T-helper 1 cell treated with Interleukin-12 subunit alpha and Interleukin-12 subunit beta and Interleukin-4 antibody, amounts not matched to agents 30 μg/mL and 1 μg/mL, for 36 hours (primary cell): ENCODE results near the gene KRT38.
"Not testable (repeated sequence)": the region's sequence is repeated elsewhere in the genome, so short reads cannot be mapped to it uniquely, and the experiment has no call there.

Source experiments
- H3K27ac Mint-ChIP-seq: one replicate; pipeline ENCODE4 v1.8.0; 2021; ENCODE audit warnings: mild to moderate bottlenecking, mixed read lengths
- H3K27me3 Mint-ChIP-seq: one replicate; pipeline ENCODE4 v1.8.0; 2021; ENCODE audit warnings: low read depth, mixed read lengths
- H3K36me3 Mint-ChIP-seq: one replicate; pipeline ENCODE4 v1.8.0; 2021; ENCODE audit warnings: low read depth, mixed read lengths
- H3K4me1 Mint-ChIP-seq: one replicate; pipeline ENCODE4 v1.8.0; 2021; ENCODE audit warnings: low read depth, mixed read lengths
- H3K4me3 Mint-ChIP-seq: one replicate; pipeline ENCODE4 v1.8.0; 2021; ENCODE audit warnings: mild to moderate bottlenecking, moderate library complexity, mixed read lengths
- H3K9me3 Mint-ChIP-seq: one replicate; pipeline ENCODE4 v1.8.0; 2021; ENCODE audit warnings: mixed read lengths

The KRT38 gene

GRCh38 chr17:41446806-41447205 is 6.0 kb upstream of the KRT38 start:
- no peaks in the 10 kb centered on the region for H3K9me3 Mint-ChIP-seq
- H3K27me3 Mint-ChIP-seq: peaks cover 13% of the 10 kb centered on the region
- H3K4me3 Mint-ChIP-seq: no peak overlapping the region
- H3K27ac Mint-ChIP-seq: no peak overlapping the region
- H3K4me1 Mint-ChIP-seq: no peaks in the 10 kb centered on the region
- H3K36me3 Mint-ChIP-seq: no peaks in the 10 kb centered on the region

GRCh38 chr17:41444640-41445039 is 3.9 kb upstream of the KRT38 start:
- Mint-ChIP-seq H3K4me3 (no peak overlapping the region), H3K4me1 (no peaks in the 10 kb centered on the region), H3K27me3 (peaks cover 13% of the 10 kb centered on the region), H3K36me3 (no peaks in the 10 kb centered on the region), H3K9me3 (no peaks in the 10 kb centered on the region), H3K27ac (no peak overlapping the region)

DNA sequence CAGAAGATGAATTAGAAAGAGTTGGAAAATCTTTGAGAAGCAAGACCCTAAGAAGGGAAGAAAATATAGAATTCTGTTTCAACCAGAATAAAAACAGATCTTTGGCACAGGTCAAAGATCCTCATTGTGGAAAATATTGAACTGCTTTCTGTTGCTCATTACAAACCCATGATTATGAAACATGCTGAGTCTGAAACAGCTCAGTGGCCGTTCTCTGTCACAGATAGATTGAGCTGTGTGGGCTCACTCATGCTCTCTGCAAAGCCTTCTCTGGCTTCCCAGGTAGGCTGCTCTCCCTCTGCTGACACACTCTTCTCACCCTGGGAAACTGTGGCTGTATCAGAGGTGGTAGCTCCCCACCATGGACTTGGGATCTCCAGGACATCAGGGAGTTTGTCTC is 3.4 kb upstream of the KRT38 start:
- Mint-ChIP-seq H3K27ac (no peak overlapping the region), H3K4me3 (no peak overlapping the region), H3K36me3 (no peaks in the 10 kb centered on the region), H3K27me3 (peaks cover 11% of the 10 kb centered on the region), H3K9me3 (no peaks in the 10 kb centered on the region), H3K4me1 (no peaks in the 10 kb centered on the region)

- Mint-ChIP-seq H3K27me3 (peaks cover 10% of the 10 kb centered on the region), H3K36me3 (no peaks in the 10 kb centered on the region), H3K4me3 (no peak overlapping the region), H3K4me1 (no peaks in the 10 kb centered on the region), H3K9me3 (no peaks in the 10 kb centered on the region), H3K27ac (no peak overlapping the region)
Observed at GRCh38 chr17:41442739-41443138, 2.0 kb upstream of the KRT38 start.

DNA sequence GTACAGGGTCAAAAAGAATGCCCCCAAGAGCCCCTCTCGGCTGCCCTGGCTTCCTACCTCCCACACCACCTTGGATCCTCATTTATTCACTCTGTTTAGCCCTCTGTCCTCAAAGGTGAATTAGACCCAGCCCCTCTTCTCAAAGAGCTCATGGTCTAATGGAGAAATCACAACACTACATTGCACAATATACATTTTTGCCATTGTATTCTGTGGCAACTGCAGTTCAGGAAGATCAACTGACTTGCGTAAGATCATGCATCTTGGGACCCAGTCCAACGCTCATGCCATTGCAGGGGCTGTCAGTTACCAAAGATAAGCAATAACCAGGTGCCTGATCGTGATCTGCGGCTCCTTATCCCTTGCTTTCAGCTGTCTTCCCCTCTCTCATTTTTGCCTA is 1.4 kb downstream of the KRT38 start:
- peaks cover 10% of the 10 kb centered on the region for H3K27me3 Mint-ChIP-seq
- no peaks in the 10 kb centered on the region for H3K4me1 Mint-ChIP-seq
- no peak overlapping the region for H3K4me3 Mint-ChIP-seq
- no peaks in the 10 kb centered on the region for H3K36me3 Mint-ChIP-seq
- no peak overlapping the region for H3K27ac Mint-ChIP-seq
- no peaks in the 10 kb centered on the region for H3K9me3 Mint-ChIP-seq

DNA sequence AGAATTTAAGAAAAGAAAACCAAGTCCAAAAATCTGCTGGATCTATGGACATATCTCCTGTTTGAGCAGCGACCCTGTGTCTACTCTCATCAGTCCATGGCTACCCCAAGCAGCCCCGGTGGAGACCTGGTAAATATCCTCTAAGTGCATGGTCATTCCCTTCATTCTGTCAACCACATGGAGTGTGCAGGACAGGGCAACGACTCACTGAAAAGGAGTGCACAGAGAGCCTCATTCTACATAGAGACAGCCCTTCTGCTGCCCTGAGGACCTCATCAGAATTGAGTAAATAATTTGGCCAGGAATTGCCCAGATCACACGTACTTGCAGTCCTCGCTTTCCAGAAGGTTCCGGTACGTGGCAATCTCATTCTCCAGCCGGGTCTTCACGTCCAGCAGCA is 3.0 kb downstream of the KRT38 start:
- Mint-ChIP-seq H3K36me3 (no peaks in the 10 kb centered on the region), H3K9me3 (no peaks in the 10 kb centered on the region), H3K27me3 (peaks cover 8% of the 10 kb centered on the region), H3K4me3 (no peak overlapping the region), H3K27ac (no peak overlapping the region), H3K4me1 (no peaks in the 10 kb centered on the region)

GRCh38 chr17:41437254-41437653 is 3.5 kb downstream of the KRT38 start:
- no peaks in the 10 kb centered on the region for H3K36me3 Mint-ChIP-seq
- H3K27ac Mint-ChIP-seq: no peak overlapping the region
- no peaks in the 10 kb centered on the region for H3K9me3 Mint-ChIP-seq
- no peaks in the 10 kb centered on the region for H3K4me1 Mint-ChIP-seq
- H3K27me3 Mint-ChIP-seq: peaks cover 8% of the 10 kb centered on the region
- H3K4me3 Mint-ChIP-seq: no peak overlapping the region

DNA sequence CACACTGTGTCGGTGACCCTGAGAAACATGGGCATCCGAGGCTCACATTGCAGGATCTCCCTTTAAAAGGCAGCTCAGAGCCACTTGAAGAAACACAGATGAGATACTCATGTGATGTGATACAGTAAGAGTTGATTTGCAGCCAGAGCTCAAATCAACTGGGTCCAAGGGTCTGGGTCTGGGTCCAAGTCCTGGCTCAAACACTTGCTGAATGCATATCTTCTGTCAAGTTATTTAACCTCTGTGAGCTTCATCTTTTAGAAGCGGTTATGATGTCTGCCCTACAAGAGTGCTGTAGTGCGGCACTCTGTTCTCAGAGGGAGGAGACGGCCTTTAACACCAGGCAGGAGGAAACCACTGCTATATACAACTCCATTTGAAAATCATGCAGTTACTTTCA is 6.4 kb downstream of the KRT38 start:
- Mint-ChIP-seq H3K27me3 (peaks cover 15% of the 10 kb centered on the region), H3K27ac (no peak overlapping the region), H3K4me3 (no peak overlapping the region), H3K4me1 (no peaks in the 10 kb centered on the region), H3K9me3 (no peaks in the 10 kb centered on the region), H3K36me3 (no peaks in the 10 kb centered on the region)

- Mint-ChIP-seq H3K36me3 (no peaks in the 10 kb centered on the region), H3K27ac (no peak overlapping the region), H3K4me1 (no peaks in the 10 kb centered on the region), H3K4me3 (no peak overlapping the region), H3K9me3 (no peaks in the 10 kb centered on the region), H3K27me3 (peaks cover 15% of the 10 kb centered on the region)
Observed at GRCh38 chr17:41434005-41434404, 6.8 kb downstream of the KRT38 start.

GRCh38 chr17:41433586-41433985 is 7.2 kb downstream of the KRT38 start:
- no peak overlapping the region for H3K27ac Mint-ChIP-seq
- H3K9me3 Mint-ChIP-seq: no peaks in the 10 kb centered on the region
- H3K27me3 Mint-ChIP-seq: peaks cover 18% of the 10 kb centered on the region
- H3K4me3 Mint-ChIP-seq: no peak overlapping the region
- H3K36me3 Mint-ChIP-seq: no peaks in the 10 kb centered on the region
- no peaks in the 10 kb centered on the region for H3K4me1 Mint-ChIP-seq

GRCh38 chr17:41430376-41430775 is 10.4 kb downstream of the KRT38 start:
- not testable (repeated sequence) for H3K4me3 Mint-ChIP-seq, H3K36me3 Mint-ChIP-seq, H3K9me3 Mint-ChIP-seq, H3K27ac Mint-ChIP-seq, H3K4me1 Mint-ChIP-seq
- peaks cover 24% of the 10 kb centered on the region for H3K27me3 Mint-ChIP-seq

- no peak overlapping the region for H3K27ac Mint-ChIP-seq
- peaks cover 24% of the 10 kb centered on the region for H3K27me3 Mint-ChIP-seq
- H3K4me1 Mint-ChIP-seq: no peaks in the 10 kb centered on the region
- H3K4me3 Mint-ChIP-seq: no peak overlapping the region
- H3K36me3 Mint-ChIP-seq: no peaks in the 10 kb centered on the region
- H3K9me3 Mint-ChIP-seq: no peaks in the 10 kb centered on the region
Observed at GRCh38 chr17:41429667-41430066, 11.1 kb downstream of the KRT38 start.

DNA sequence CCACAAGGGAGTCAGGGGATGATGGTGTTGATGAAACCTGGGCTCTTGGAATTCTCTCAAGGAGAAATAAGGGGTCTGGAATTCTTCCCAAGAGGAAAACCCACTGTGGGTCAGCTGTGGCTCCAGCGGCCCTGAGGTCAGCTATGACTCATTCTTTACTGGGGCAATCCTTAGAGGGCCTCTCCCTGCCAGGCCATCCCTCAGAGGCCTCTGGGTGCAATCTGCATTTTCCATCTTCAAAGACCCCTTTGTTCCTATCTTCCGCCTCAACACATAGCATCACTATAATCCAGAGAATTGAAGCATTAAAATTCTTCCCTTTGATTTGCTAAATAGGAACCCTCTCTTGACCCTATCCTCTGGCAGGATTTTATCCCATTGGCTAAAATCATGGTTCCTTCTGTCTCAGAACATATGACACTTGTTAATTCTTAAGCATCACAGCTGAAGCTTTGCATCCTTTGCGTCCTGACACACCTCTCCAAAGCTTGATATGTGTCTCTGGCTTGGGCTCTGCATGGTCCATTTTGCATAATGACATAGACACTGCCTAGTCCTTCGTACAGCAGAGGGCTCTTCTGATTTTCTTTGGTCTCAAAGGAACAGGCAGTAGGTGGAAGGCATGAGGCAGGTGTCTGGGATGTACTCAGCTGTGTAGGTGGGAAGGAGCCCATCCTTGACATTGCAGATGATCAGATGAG is 12.0 kb downstream of the KRT38 start:
- Mint-ChIP-seq H3K4me3 (no peak overlapping the region), H3K9me3 (no peaks in the 10 kb centered on the region), H3K27ac (no peak overlapping the region), H3K4me1 (no peaks in the 10 kb centered on the region), H3K36me3 (no peaks in the 10 kb centered on the region), H3K27me3 (peaks cover 24% of the 10 kb centered on the region)

- H3K4me1 Mint-ChIP-seq: no peaks in the 10 kb centered on the region
- H3K4me3 Mint-ChIP-seq: no peak within 1 kb of the TSS
- peaks cover 9% of the 10 kb centered on the region for H3K27me3 Mint-ChIP-seq
- no peak within 1 kb of the TSS for H3K27ac Mint-ChIP-seq
- no peaks in the 10 kb centered on the region for H3K36me3 Mint-ChIP-seq
- H3K9me3 Mint-ChIP-seq: no peaks in the 10 kb centered on the region
Observed at GRCh38 chr17:41424111-41424635, 16.6 kb downstream of the KRT38 start, which contains the start of gene KRT37. TSS of gene KRT37 (minus strand) at chr17:41424585. CDS start at chr17:41424523, 62 bp downstream.

GRCh38 chr17:41422586-41422985 is 18.2 kb downstream of the KRT38 start:
- H3K9me3 Mint-ChIP-seq, H3K4me1 Mint-ChIP-seq, H3K36me3 Mint-ChIP-seq, H3K27ac Mint-ChIP-seq, H3K4me3 Mint-ChIP-seq, H3K27me3 Mint-ChIP-seq: not testable (repeated sequence)

- Mint-ChIP-seq H3K4me3 (no peak overlapping the region), H3K9me3 (no peaks in the 10 kb centered on the region), H3K36me3 (no peaks in the 10 kb centered on the region), H3K4me1 (no peaks in the 10 kb centered on the region), H3K27ac (no peak overlapping the region), H3K27me3 (no peaks in the 10 kb centered on the region)
Observed at GRCh38 chr17:41421617-41422016, 19.2 kb downstream of the KRT38 start.
